Transverse colon (tissue), 4 donors: Measurements from ENCODE around the gene DNAH7. TPM values are rescaled to one million over a fixed set of nuclear protein-coding genes. Genes with fewer than 3 reads are reported as not detected.

Source experiments
- DNase-seq: peaks from one replicate; pipeline ENCODE4 v3.0.0-alpha.2; 2019
- H3K27ac ChIP-seq, 4 donors: fragments of 200-600 bp; sonication (generic); 2 replicates each; pipeline ENCODE4 v1.5.1; 2016 to 2018; ENCODE audit warnings: inconsistent platforms in 4 of 4
- H3K27me3 ChIP-seq: fragments of 200-600 bp; sonication (generic); 2 replicates; pipeline ENCODE4 v1.5.1; 2017; ENCODE audit warnings: inconsistent platforms
- H3K36me3 ChIP-seq, 4 donors: fragments of 200-600 bp; sonication (generic); 2 replicates each; pipeline ENCODE4 v1.5.1; 2017 to 2019; ENCODE audit warnings: inconsistent platforms in 4 of 4
- H3K4me1 ChIP-seq, 4 donors: fragments of 200-600 bp; sonication (generic); 2 replicates each; pipeline ENCODE4 v1.5.1; 2017 to 2020; ENCODE audit warnings: inconsistent platforms in 4 of 4
- H3K4me3 ChIP-seq, 4 donors: fragments of 200-600 bp; sonication (generic); 1 replicate in 1 of 4; 2 replicates in 3 of 4; pipeline versions ENCODE4 v1.5.1 to v1.6.1; 2017 to 2019; ENCODE audit warnings: inconsistent platforms in 4 of 4
- H3K9me3 ChIP-seq, 2 donors: fragments of 200-600 bp; sonication (generic); 2 replicates each; pipeline ENCODE4 v1.5.1; 2017 to 2019; ENCODE audit warnings: inconsistent platforms in 2 of 2
- EP300 ChIP-seq: sonication (generic); formaldehyde crosslinking; IDR thresholded peaks from one replicate; pipeline ENCODE4 v1.6.1; 2017; ENCODE audit warnings: antibody characterized with exemption, low read depth
- POLR2A ChIP-seq: fragments of 450-650 bp; IDR thresholded peaks from one replicate; pipeline ENCODE4 v1.6.1; 2016; ENCODE audit warnings: antibody characterized with exemption, mild to moderate bottlenecking, moderate library complexity
- POLR2AphosphoS5 ChIP-seq, 3 donors: sonication (generic); formaldehyde crosslinking; IDR thresholded peaks; one replicate each; pipeline ENCODE4 v1.6.1; 2016; ENCODE audit warnings: antibody characterized with exemption in 3 of 3
- WGBS, 2 donors: methylation state at CpG; one replicate each; pipeline ENCODE4 v1.1.5; 2018; ENCODE audit warnings: low coverage in 1 of 2; 5-methylcytosine and 5-hydroxymethylcytosine counted together
- in situ Hi-C, 4 donors: fragments of 200-750 bp; cut with MboI; loops; one replicate each; pipeline versions ENCODE4 v1.15.0 to v1.15.1; 2017; ENCODE audit warnings: low sequenced_read_pairs in 3 of 4, low pct_ligation_motif_present in 1 of 4, low pct_unique_long_range_greater_than_20kb in 1 of 4
- intact Hi-C: fragments of 100-400 bp; cut with DNase I; formaldehyde crosslinking; loops from one replicate; pipeline ENCODE4 v1.15.1; 2023; ENCODE audit warnings: low total_unique reads
- total RNA-seq, 4 donors: library from RNA; depleted of rRNA; stranded (reverse); fragments of >200 nt; gene quantifications; one replicate each; pipeline ENCODE4 v1.1.0, GENCODE V29; 2016
- TF ChIP-seq, protein P1 (sequence below), 5 experiments: fragments of 200-600 bp in 3 of 5; fragments of 450-650 bp in 2 of 5; sonication (generic) in 3 of 5; IDR thresholded peaks; 1 replicate in 2 of 5; 2 replicates in 3 of 5; pipeline ENCODE4 v1.5.1; 2016 to 2017; ENCODE audit warnings: antibody characterized with exemption in 5 of 5, inconsistent platforms in 3 of 5, mild to moderate bottlenecking in 2 of 5, moderate library complexity in 1 of 5

Gene DNAH7
- total RNA-seq, 4 donors from 2014 or later: 1.8 to 56.9 (median 8.1) TPM

DNA sequence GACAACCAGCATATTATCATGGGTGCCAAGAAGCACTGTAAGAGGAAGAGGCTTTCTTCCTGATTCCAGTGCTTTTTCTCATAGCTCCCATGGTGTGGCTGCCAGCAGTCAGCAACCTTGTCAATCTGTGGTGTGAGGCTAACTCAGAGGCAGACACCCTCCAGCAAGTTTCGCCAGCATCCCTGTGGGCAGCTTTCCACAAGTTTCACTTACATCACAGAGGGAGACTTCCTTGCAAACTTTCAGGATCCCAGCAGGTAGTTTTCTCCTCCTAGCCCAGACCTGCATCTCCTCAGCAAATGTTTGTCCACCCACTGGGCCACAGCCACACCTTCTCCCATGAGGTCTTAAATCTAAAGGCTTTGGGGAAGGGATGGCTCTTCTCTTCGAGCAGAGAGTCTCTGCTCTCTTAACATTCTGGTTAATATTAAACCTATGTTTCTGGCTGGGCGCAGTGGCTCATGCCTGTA, 9.1 kb downstream of the DNAH7 start:
- Histone ChIP-seq H3K27ac (no peak overlapping the region), H3K36me3 (no peaks in the 10 kb centered on the region), H3K4me3 (no peak overlapping the region), H3K9me3 (no peaks in the 10 kb centered on the region), H3K4me1 (no peaks in the 10 kb centered on the region), H3K27me3 (no peaks in the 10 kb centered on the region)
- 52 to 67% methylated on average over 2 to 3 of the region's 3 CpGs for WGBS, 2 donors
- no peak for DNase-seq
- intact Hi-C loops: no loop called here
- in situ Hi-C loops: loop anchor here (25.0 kb wide), 1 partner anchor 397 kb away; the partner anchor contains the start of gene SLC39A10 (in 4 of the 4)
- no peak for TF ChIP-seq POLR2A
- no peak for TF ChIP-seq POLR2AphosphoS5 (IDR thresholded peaks at IDR 0.05)
- no peak for TF ChIP-seq EP300
- TF ChIP-seq, protein P1, sequence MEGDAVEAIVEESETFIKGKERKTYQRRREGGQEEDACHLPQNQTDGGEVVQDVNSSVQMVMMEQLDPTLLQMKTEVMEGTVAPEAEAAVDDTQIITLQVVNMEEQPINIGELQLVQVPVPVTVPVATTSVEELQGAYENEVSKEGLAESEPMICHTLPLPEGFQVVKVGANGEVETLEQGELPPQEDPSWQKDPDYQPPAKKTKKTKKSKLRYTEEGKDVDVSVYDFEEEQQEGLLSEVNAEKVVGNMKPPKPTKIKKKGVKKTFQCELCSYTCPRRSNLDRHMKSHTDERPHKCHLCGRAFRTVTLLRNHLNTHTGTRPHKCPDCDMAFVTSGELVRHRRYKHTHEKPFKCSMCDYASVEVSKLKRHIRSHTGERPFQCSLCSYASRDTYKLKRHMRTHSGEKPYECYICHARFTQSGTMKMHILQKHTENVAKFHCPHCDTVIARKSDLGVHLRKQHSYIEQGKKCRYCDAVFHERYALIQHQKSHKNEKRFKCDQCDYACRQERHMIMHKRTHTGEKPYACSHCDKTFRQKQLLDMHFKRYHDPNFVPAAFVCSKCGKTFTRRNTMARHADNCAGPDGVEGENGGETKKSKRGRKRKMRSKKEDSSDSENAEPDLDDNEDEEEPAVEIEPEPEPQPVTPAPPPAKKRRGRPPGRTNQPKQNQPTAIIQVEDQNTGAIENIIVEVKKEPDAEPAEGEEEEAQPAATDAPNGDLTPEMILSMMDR (IDR thresholded peaks at IDR 0.05): no peak

DNA sequence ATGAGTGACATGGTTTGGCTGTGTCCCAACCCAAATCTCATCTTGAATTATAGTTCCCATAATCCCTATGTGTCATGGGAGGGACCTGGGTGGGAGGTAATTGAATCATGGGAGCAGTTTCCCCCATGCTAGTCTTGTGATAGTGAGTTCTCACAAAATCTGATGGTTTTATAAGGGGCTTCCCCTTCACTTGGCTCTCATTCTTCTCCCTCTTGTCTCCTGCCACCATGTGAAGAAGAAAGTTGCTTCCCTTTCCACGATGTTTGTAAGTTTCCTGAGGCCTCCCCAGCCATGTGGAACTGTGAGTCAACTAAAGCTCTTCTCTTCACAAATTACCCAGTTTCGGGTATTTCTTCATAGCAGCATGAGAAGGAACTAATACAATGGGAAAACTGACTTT, 14.0 kb downstream of the DNAH7 start:
- H3K27me3 ChIP-seq: no peaks in the 10 kb centered on the region
- TF ChIP-seq POLR2AphosphoS5 (IDR thresholded peaks at IDR 0.05): no peak
- TF ChIP-seq, protein P1 (IDR thresholded peaks at IDR 0.05): no peak
- TF ChIP-seq EP300: no peak
- TF ChIP-seq POLR2A: no peak
- H3K36me3 ChIP-seq: no peaks in the 10 kb centered on the region
- H3K4me1 ChIP-seq: no peaks in the 10 kb centered on the region
- intact Hi-C loops: no loop called here
- H3K27ac ChIP-seq: no peak overlapping the region
- no peak for DNase-seq
- H3K9me3 ChIP-seq: no peaks in the 10 kb centered on the region
- in situ Hi-C loops: loop anchor here (25.0 kb wide), 1 partner anchor 392 kb away; the partner anchor contains the start of gene SLC39A10 (in 4 of the 4)
- H3K4me3 ChIP-seq: no peak overlapping the region
- WGBS, 2 donors: 83% methylated on average over 2 of the region's 2 CpGs

DNA sequence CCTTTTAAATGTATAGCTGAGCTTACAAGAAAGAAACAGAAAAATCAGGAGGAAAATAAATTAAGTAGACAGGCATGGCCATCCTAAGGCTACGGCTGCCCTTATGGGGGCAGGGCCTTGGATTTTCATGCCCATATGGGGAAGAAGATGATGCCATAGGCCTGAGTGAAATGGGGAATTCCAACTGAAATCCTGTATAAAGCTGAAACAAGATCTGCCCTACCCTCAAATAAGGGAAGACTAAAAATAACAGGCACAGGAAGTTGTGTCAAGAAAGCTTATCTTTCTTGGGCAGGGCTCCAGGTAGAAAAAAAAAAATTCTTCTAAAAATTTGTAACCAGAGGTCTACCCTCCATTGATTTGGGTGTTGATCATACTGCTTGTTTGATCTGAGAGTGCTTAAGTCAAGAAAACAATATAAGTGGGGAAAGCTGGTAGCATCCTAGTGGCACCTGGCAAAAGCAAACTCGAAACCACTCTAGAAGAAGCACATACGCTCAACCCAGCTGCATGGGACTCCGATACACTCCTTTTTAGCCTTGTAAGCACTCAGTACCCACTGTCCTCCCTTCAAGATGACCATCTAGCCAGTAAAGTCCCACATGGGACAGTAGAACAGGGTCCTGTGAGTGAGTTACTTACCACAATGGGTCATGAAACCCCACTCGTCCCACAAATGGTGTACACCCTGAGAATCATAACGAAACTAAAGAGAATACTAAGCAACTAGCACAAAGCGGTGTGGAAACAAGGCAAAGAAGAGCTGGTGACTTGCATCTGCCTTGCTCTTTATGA, 22.3 kb downstream of the DNAH7 start:
- WGBS, 2 donors: 78 to 84% methylated on average over 3 to 7 of the region's 7 CpGs
- Histone ChIP-seq H3K36me3 (no peaks in the 10 kb centered on the region), H3K27ac (no peak overlapping the region), H3K9me3 (no peaks in the 10 kb centered on the region), H3K4me1 (no peaks in the 10 kb centered on the region), H3K4me3 (no peak overlapping the region), H3K27me3 (no peaks in the 10 kb centered on the region)
- intact Hi-C loops: no loop called here
- in situ Hi-C loops: no loop called here
- TF ChIP-seq POLR2A: no peak
- TF ChIP-seq, protein P1 (IDR thresholded peaks at IDR 0.05): no peak
- no peak for TF ChIP-seq EP300
- no peak for TF ChIP-seq POLR2AphosphoS5 (IDR thresholded peaks at IDR 0.05)
- DNase-seq: no peak

DNA sequence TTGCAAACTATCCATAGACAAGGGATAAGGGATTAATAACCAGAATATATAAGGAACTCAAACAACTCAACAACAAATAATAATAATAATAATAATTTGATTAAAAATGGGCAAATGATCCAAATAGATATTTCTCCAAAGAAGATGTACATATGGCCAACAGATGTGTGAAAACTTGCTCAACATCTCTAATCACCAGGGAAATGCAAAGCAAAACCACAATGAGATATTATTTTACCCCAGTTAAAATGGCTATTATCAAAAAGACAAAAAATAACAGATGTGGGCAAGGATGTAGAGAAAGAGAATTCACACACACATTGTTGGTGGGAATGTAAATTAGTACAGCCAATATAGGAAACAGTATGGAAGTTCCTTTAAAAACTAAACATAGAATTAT, 26.9 kb downstream of the DNAH7 start:
- no peak overlapping the region for H3K4me3 ChIP-seq
- H3K4me1 ChIP-seq: no peaks in the 10 kb centered on the region
- TF ChIP-seq POLR2A (no peak), EP300 (no peak), POLR2AphosphoS5 (IDR thresholded peaks at IDR 0.05) (no peak)
- TF ChIP-seq, protein P1 (IDR thresholded peaks at IDR 0.05): no peak
- in situ Hi-C loops: no loop called here
- intact Hi-C loops: no loop called here
- no peak for DNase-seq
- peaks cover 14 to 31% of the 10 kb centered on the region in 2 donors for H3K9me3 ChIP-seq
- no peaks in the 10 kb centered on the region for H3K36me3 ChIP-seq
- H3K27me3 ChIP-seq: no peaks in the 10 kb centered on the region
- H3K27ac ChIP-seq: no peak overlapping the region
